ENCODE data around the gene C1orf167.

C1orf167 gene

GRCh38 chr1:11761988-11762406 lies at the start of gene C1orf167:
TSS of gene C1orf167 (plus strand) at chr1:11762193. CDS start at chr1:11764401, 2,208 bp downstream.
- no peak for DNase-seq

- DNase-seq: no peak
These were observed 49.7 kb upstream of the C1orf167 start for GRCh38 chr1:11712285-11712684.

- no peak for DNase-seq
These were observed 48.9 kb upstream of the C1orf167 start for GRCh38 chr1:11713095-11713494.

- no peak for DNase-seq
These were observed 47.0 kb upstream of the C1orf167 start for GRCh38 chr1:11714831-11715575.

- peak; percentile 86 to 90 for DNase-seq
These were observed 42.5 kb upstream of the C1orf167 start for GRCh38 chr1:11719313-11720032.

- DNase-seq: no peak
These were observed 42.0 kb upstream of the C1orf167 start for GRCh38 chr1:11720033-11720376.

- no peak for DNase-seq
These were observed 41.5 kb upstream of the C1orf167 start for GRCh38 chr1:11720525-11720924.

- no peak for DNase-seq
These were observed 40.7 kb upstream of the C1orf167 start for GRCh38 chr1:11721311-11721710.

GRCh38 chr1:11722538-11722937 lies 39.5 kb upstream of the C1orf167 start:
- no peak for DNase-seq

GRCh38 chr1:11725616-11726015 lies 36.4 kb upstream of the C1orf167 start:
- DNase-seq: no peak

GRCh38 chr1:11727119-11727518 lies 34.9 kb upstream of the C1orf167 start:
- no peak for DNase-seq

GRCh38 chr1:11728126-11728806 lies 33.7 kb upstream of the C1orf167 start:
- no peak for DNase-seq

- no peak for DNase-seq
These were observed 32.9 kb upstream of the C1orf167 start for GRCh38 chr1:11729155-11729497.

- DNase-seq: no peak
These were observed 32.2 kb upstream of the C1orf167 start for GRCh38 chr1:11729498-11730428.

GRCh38 chr1:11730429-11730891 lies 31.5 kb upstream of the C1orf167 start:
- no peak for DNase-seq

GRCh38 chr1:11731691-11732283 lies 30.2 kb upstream of the C1orf167 start:
- no peak for DNase-seq

GRCh38 chr1:11733306-11733705 lies 28.7 kb upstream of the C1orf167 start:
- DNase-seq: no peak

- DNase-seq: no peak
These were observed 26.5 kb upstream of the C1orf167 start for GRCh38 chr1:11735531-11735853.

GRCh38 chr1:11735854-11736745 lies 25.9 kb upstream of the C1orf167 start, which contains the start of gene AGTRAP:
TSS of gene AGTRAP (plus strand) at chr1:11736136. CDS start at chr1:11736209, 73 bp downstream.
- peak; percentile 75 to 77 for DNase-seq

GRCh38 chr1:11736746-11737639 lies 25.0 kb upstream of the C1orf167 start:
- peak; percentile 26 for DNase-seq
